Mucosa of stomach (tissue), 1 donor: ENCODE data around the gene SPATA25.

Experiments used
- H3K27me3 ChIP-seq: one replicate; pipeline ENCODE4 v1.7.0; 2013; ENCODE audit warnings: mild to moderate bottlenecking, low read length; ENCODE audit not compliant: control insufficient read depth, insufficient read depth
- H3K36me3 ChIP-seq: one replicate; pipeline ENCODE4 v1.7.0; 2013; ENCODE audit warnings: low read length; ENCODE audit not compliant: control insufficient read depth, insufficient read depth
- H3K4me1 ChIP-seq: one replicate; pipeline ENCODE4 v1.7.0; 2013; ENCODE audit warnings: mild to moderate bottlenecking, low read length; ENCODE audit not compliant: control insufficient read depth, insufficient read depth
- H3K4me3 ChIP-seq: one replicate; pipeline ENCODE4 v1.7.0; 2013; ENCODE audit warnings: low read length
- H3K9ac ChIP-seq: one replicate; pipeline ENCODE4 v1.7.0; 2013; ENCODE audit warnings: mild to moderate bottlenecking, low read length, moderate library complexity
- H3K9me3 ChIP-seq: one replicate; pipeline ENCODE4 v1.7.0; 2013; ENCODE audit warnings: mild to moderate bottlenecking, low read length, moderate library complexity; ENCODE audit not compliant: control insufficient read depth
- donor health status: Pancreatic carcinoma.

Gene SPATA25

DNA sequence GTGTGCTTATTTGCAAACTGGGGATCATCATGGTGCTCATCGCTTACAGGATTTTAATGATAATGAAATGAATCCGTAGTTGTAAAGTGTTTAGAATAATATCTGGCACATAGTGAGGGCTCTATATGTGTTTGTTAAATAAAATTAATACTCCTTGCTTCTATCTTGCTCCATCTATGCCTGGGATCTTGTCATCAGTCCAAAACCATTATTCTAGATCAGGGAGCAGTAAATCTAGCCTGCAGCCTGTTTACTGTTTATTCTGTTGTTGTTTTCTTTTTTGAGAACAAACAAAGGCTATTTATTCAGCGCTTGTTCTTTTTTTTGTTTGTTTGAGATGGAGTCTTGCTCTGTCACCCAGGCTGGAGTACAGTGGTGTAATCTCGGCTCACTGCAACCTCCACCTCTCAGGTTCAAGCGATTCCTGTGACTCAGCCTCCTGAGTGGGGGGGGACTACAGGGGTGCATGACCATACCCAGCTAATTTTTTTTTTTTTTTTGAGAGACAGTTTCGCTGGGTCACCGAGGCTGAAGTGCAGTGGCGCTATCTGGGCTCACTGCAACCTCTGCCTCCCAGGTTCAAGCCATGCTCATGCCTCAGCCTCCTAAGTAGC is 38.3 kb downstream of the SPATA25 start:
- peaks cover 4% of the 10 kb centered on the region for H3K4me1 ChIP-seq
- no peaks in the 10 kb centered on the region for H3K9me3 ChIP-seq
- H3K4me3 ChIP-seq: no peak overlapping the region
- peaks cover 4% of the 10 kb centered on the region for H3K36me3 ChIP-seq
- H3K9ac ChIP-seq: no peak overlapping the region
- H3K27me3 ChIP-seq: no peaks in the 10 kb centered on the region

- Histone ChIP-seq H3K36me3 (peaks cover 11% of the 10 kb centered on the region), H3K27me3 (no peaks in the 10 kb centered on the region), H3K9ac (no peak overlapping the region), H3K9me3 (no peaks in the 10 kb centered on the region), H3K4me1 (peaks cover 4% of the 10 kb centered on the region), H3K4me3 (no peak overlapping the region)
Measured at GRCh38 chr20:45848421-45848820, 39.0 kb downstream of the SPATA25 start.

GRCh38 chr20:45845452-45845851 is 42.0 kb downstream of the SPATA25 start:
- Histone ChIP-seq H3K27me3 (no peaks in the 10 kb centered on the region), H3K9me3 (no peaks in the 10 kb centered on the region), H3K4me3 (no peak overlapping the region), H3K4me1 (peaks cover 5% of the 10 kb centered on the region), H3K36me3 (peaks cover 26% of the 10 kb centered on the region), H3K9ac (no peak overlapping the region)

DNA sequence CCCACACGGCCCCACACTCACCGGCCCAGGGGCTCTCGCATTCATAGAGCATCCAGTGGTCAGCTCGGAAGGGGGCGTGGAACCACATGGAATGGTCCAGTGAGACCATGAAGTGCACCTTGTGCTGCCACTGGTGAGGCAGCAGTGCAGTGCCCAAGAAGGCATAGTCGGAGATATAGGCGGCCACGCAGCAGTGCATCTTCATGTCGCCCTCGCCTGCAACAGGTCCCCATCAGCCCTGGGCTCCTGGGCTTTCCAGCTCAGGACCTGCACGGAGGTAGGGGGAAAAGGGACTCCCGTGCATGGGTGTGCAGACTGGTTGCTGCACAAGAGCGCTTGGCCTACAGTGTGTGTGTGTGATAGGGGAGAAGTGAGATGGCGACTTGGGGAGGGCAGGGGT is 43.9 kb downstream of the SPATA25 start:
- Histone ChIP-seq H3K9ac (no peak overlapping the region), H3K36me3 (peaks cover 26% of the 10 kb centered on the region), H3K9me3 (no peaks in the 10 kb centered on the region)

GRCh38 chr20:45842169-45842812 is 45.1 kb downstream of the SPATA25 start:
- Histone ChIP-seq H3K36me3 (peaks cover 26% of the 10 kb centered on the region), H3K4me3 (no peak overlapping the region), H3K9ac (no peak overlapping the region), H3K27me3 (no peaks in the 10 kb centered on the region), H3K4me1 (peaks cover 5% of the 10 kb centered on the region), H3K9me3 (no peaks in the 10 kb centered on the region)

More for the DNA sequence above, 43.9 kb downstream of the SPATA25 start:
- Histone ChIP-seq H3K27me3 (no peaks in the 10 kb centered on the region), H3K4me3 (no peak overlapping the region), H3K4me1 (peaks cover 5% of the 10 kb centered on the region)

GRCh38 chr20:45841407-45842129 is 45.9 kb downstream of the SPATA25 start:
- Histone ChIP-seq H3K9me3 (no peaks in the 10 kb centered on the region), H3K36me3 (peaks cover 26% of the 10 kb centered on the region), H3K9ac (no peak overlapping the region), H3K4me3 (no peak overlapping the region), H3K27me3 (no peaks in the 10 kb centered on the region), H3K4me1 (peaks cover 5% of the 10 kb centered on the region)

- H3K4me3 ChIP-seq: no peak overlapping the region
- peaks cover 26% of the 10 kb centered on the region for H3K36me3 ChIP-seq
- no peaks in the 10 kb centered on the region for H3K9me3 ChIP-seq
- H3K4me1 ChIP-seq: peaks cover 8% of the 10 kb centered on the region
- no peak overlapping the region for H3K9ac ChIP-seq
- H3K27me3 ChIP-seq: no peaks in the 10 kb centered on the region
Measured at GRCh38 chr20:45840700-45841198, 46.7 kb downstream of the SPATA25 start.

- Histone ChIP-seq H3K36me3 (peaks cover 5% of the 10 kb centered on the region), H3K9me3 (no peaks in the 10 kb centered on the region), H3K4me3 (no peak overlapping the region), H3K4me1 (peaks cover 24% of the 10 kb centered on the region), H3K9ac (no peak overlapping the region), H3K27me3 (no peaks in the 10 kb centered on the region)
Measured at GRCh38 chr20:45836841-45837240, 50.6 kb downstream of the SPATA25 start.
